Nephron progenitor cell (in vitro differentiated cells): Measurements from ENCODE around the gene ARL6.
"Not testable (repeated sequence)": the region's sequence is repeated elsewhere in the genome, so short reads cannot be mapped to it uniquely, and the experiment has no call there.

ENCODE experiments used
- DNase-seq: peaks from one replicate; pipeline ENCODE4 v3.0.0; 2021
- H3K27ac Mint-ChIP-seq: 2 replicates; pipeline ENCODE4 v1.8.0; 2021; ENCODE audit warnings: mild to moderate bottlenecking, moderate library complexity, mixed read lengths
- H3K27me3 Mint-ChIP-seq: 2 replicates; pipeline ENCODE4 v1.8.0; 2021; ENCODE audit warnings: mild to moderate bottlenecking, low read depth, mixed read lengths; ENCODE audit not compliant: poor library complexity
- H3K36me3 Mint-ChIP-seq: 2 replicates; pipeline ENCODE4 v1.8.0; 2021; ENCODE audit warnings: low read depth, mixed read lengths
- H3K4me1 Mint-ChIP-seq: 2 replicates; pipeline ENCODE4 v1.8.0; 2021; ENCODE audit warnings: mixed read lengths
- H3K4me3 Mint-ChIP-seq: 2 replicates; pipeline ENCODE4 v1.8.0; 2021; ENCODE audit warnings: mild to moderate bottlenecking, moderate library complexity, mixed read lengths
- H3K9me3 Mint-ChIP-seq: 2 replicates; pipeline ENCODE4 v1.8.0; 2021; ENCODE audit warnings: mild to moderate bottlenecking, moderate library complexity, mixed read lengths
- TF ChIP-seq, protein P1 (sequence below): fragments of 200-600 bp; sonication (generic); IDR thresholded peaks from 2 replicates; pipeline ENCODE4 v1.5.0; 2021; ENCODE audit warnings: antibody characterized with exemption

ARL6 gene

DNA sequence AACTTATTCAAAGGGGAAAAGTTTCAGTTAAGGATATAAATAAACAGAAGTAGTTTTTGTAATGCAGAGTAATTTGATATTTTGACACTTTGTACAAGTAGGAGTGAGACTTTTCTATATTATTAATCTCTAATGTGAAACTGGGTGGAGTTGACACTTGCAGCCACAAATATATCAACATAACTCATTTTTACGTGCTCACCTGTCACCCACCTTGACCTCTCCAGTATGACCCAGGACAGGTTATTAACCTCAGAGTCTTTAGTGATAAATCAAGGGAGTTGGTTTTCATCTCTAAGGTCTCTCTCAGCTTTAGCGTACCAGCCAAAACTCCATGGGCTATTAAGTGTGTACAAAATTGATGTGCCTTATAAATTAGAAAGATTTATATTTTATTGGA lies 64.6 kb downstream of the ARL6 start:
- Mint-ChIP-seq H3K36me3 (peaks cover 13% of the 10 kb centered on the region), H3K4me3 (no peak overlapping the region), H3K9me3 (peaks cover 14% of the 10 kb centered on the region), H3K27ac (no peak overlapping the region), H3K4me1 (peaks cover 33% of the 10 kb centered on the region), H3K27me3 (peaks cover 7% of the 10 kb centered on the region)
- TF ChIP-seq, protein P1, sequence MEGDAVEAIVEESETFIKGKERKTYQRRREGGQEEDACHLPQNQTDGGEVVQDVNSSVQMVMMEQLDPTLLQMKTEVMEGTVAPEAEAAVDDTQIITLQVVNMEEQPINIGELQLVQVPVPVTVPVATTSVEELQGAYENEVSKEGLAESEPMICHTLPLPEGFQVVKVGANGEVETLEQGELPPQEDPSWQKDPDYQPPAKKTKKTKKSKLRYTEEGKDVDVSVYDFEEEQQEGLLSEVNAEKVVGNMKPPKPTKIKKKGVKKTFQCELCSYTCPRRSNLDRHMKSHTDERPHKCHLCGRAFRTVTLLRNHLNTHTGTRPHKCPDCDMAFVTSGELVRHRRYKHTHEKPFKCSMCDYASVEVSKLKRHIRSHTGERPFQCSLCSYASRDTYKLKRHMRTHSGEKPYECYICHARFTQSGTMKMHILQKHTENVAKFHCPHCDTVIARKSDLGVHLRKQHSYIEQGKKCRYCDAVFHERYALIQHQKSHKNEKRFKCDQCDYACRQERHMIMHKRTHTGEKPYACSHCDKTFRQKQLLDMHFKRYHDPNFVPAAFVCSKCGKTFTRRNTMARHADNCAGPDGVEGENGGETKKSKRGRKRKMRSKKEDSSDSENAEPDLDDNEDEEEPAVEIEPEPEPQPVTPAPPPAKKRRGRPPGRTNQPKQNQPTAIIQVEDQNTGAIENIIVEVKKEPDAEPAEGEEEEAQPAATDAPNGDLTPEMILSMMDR: no peak
- no peak for DNase-seq

DNA sequence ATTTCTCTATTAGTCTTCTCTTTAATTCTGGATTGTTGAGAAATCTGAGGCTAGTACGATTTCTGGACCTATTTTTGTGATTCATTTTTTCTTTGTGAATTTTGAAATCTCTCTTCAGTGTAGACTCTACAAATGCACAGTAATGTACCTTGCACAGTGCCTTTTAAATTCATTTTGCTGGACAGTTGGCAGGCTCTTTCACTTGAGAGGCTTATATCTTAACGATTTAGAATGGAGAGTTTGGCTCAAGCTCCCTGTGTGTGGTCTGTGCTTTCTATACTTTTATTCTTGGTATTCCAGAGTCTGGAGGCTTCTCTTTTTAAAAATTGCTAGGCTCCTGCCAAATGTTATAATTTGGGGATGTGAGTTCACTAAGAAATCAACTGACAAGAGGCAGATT lies 66.1 kb downstream of the ARL6 start:
- H3K27ac Mint-ChIP-seq: no peak overlapping the region
- peaks cover 13% of the 10 kb centered on the region for H3K36me3 Mint-ChIP-seq
- peaks cover 23% of the 10 kb centered on the region for H3K4me1 Mint-ChIP-seq
- TF ChIP-seq, protein P1: no peak
- H3K4me3 Mint-ChIP-seq: no peak overlapping the region
- H3K9me3 Mint-ChIP-seq: peaks cover 14% of the 10 kb centered on the region
- H3K27me3 Mint-ChIP-seq: peaks cover 4% of the 10 kb centered on the region
- no peak for DNase-seq

DNA sequence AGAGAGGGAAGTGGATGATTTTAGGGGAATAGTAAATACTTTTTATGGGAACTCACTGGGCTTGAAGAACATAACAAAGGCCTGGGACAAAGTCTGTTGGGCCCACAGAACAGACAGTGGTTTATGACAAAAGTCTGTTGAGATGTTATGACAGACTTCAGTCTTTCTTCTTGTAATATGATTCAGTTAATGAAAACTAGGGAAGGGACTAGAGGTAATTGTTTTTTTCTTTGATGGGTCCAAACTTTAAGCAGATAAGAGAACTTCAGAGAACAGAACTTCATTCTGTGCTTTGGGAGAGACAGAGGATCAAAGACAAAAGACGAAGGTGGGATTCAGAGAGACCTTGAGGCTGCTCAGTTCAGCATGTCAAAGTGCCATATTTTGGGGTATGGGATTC lies 66.6 kb downstream of the ARL6 start:
- peaks cover 3% of the 10 kb centered on the region for H3K27me3 Mint-ChIP-seq
- peaks cover 13% of the 10 kb centered on the region for H3K36me3 Mint-ChIP-seq
- H3K4me1 Mint-ChIP-seq: peaks cover 23% of the 10 kb centered on the region
- H3K27ac Mint-ChIP-seq: peak overlapping the region; percentile 41
- H3K9me3 Mint-ChIP-seq: peaks cover 14% of the 10 kb centered on the region
- no peak for DNase-seq
- TF ChIP-seq, protein P1: no peak
- H3K4me3 Mint-ChIP-seq: no peak overlapping the region

DNA sequence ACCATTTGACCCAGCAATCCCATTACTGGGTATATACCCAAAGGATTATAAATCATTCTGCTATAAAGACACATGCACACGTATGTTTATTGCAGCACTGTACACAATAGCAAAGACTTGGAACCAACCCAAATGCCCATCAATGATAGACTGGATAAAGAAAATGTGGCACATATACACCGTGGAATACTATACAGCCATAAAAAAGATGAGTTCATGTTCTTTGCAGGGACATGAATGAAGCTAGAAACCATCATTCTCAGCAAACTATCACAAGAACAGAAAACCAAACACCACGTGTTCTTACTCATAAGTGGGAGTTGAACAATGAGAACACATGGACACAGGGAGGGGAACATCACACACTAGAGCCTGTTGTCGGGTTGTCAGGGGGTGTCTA lies 68.6 kb downstream of the ARL6 start:
- DNase-seq, H3K4me3 Mint-ChIP-seq, H3K27ac Mint-ChIP-seq, H3K27me3 Mint-ChIP-seq: not testable (repeated sequence)
- Mint-ChIP-seq H3K9me3 (peaks cover 14% of the 10 kb centered on the region), H3K4me1 (peaks cover 18% of the 10 kb centered on the region), H3K36me3 (peaks cover 13% of the 10 kb centered on the region)

DNA sequence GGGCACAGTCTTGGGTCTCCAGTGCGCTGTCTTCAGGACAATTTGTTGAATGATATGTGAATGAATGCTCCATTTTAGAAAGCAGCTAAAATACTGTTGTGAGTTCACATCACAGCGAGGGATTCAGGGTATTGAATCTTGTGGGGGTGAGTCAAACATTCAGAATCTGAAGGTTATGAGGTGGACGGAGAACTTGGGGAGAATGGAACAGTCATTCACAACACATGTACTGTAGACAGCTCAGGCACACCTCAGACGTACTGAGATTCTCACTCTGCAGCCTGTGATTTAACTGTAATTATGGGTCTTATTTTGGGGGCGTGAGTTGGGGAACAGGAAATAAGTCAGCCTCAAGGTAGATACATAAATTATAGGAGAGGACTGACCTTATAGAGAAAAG lies 71.2 kb downstream of the ARL6 start:
- no peak for DNase-seq
- Mint-ChIP-seq H3K27me3 (peaks cover 3% of the 10 kb centered on the region), H3K9me3 (peaks cover 14% of the 10 kb centered on the region), H3K36me3 (peaks cover 13% of the 10 kb centered on the region), H3K27ac (no peak overlapping the region), H3K4me1 (peaks cover 5% of the 10 kb centered on the region), H3K4me3 (no peak overlapping the region)
- TF ChIP-seq, protein P1: no peak

DNA sequence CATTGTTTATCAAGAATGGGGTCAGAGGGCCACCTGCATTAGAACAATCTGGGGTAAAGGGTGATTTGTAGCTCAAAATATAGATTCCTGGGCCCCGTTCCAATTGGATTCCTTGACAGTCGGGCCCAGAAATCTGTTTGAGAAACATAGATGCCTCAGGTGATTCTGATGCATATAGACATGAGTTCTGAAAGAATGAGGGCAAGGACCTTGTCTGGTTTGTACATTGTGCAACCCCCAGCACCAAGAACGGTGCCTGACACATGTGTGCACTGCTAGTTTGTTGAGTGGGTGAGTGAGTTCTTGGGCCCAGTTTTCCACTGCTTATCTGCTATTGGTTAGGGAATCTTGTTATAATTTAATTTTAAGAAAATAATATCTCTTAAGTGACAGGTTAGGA lies 73.8 kb downstream of the ARL6 start:
- H3K4me1 Mint-ChIP-seq: peaks cover 5% of the 10 kb centered on the region
- H3K4me3 Mint-ChIP-seq: no peak overlapping the region
- H3K36me3 Mint-ChIP-seq: no peaks in the 10 kb centered on the region

More for the DNA sequence above, 73.8 kb downstream of the ARL6 start:
- TF ChIP-seq, protein P1: no peak
- H3K27ac Mint-ChIP-seq: no peak overlapping the region
- no peaks in the 10 kb centered on the region for H3K9me3 Mint-ChIP-seq
- DNase-seq: no peak
- H3K27me3 Mint-ChIP-seq: no peaks in the 10 kb centered on the region
